D721Med (cell line): ENCODE measurements around the gene COL20A1.

ENCODE experiments used
- DNase-seq: peaks from one replicate; pipeline ENCODE4 v3.0.0; 2011; ENCODE audit warnings: low spot score; ENCODE audit not compliant: insufficient read length
- FAIRE-seq: peaks from 2 replicates; lab custom pipeline; 2011; peaks lifted over from hg19 to GRCh38; lab: Jason Lieb, UNC
- TF ChIP-seq, protein P1 (sequence below): IDR thresholded peaks from 2 replicates; pipeline ENCODE4 v1.5.1; 2012; ENCODE audit warnings: mild to moderate bottlenecking, control low read depth; ENCODE audit not compliant: insufficient read depth; ENCODE audit errors: missing control alignments

COL20A1 gene

DNA sequence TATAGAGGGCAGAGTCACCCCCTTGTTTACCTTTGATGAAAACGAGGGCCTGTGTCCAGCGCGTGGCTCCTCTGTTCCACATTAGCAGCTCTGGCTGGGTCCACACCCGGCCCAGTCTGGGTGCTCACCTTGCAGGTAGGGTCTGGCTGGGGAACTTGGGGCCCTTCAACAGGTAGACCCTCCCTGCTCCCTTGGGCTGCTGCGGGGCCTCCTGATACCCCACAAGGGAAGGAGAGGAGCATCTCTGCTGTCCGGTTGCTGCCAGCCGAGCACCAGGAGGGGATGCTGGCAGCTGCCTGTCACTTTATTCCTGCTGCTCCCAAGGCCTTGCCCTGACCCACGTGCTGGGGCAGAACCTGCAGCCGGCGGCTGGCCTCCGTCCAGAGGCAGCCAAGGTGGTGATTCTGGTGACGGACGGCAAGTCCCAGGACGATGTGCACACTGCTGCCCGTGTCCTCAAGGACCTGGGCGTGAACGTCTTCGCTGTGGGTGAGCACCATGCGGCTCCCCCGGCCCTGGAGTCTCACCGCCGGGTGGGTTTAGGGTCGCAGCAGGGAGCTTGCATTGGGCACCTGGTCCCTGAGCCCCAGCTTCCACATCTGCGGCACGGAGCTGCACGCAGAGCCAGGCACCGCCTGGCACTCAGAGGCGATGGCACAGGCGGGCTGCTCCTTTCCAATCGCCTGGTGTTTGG, 15.4 kb downstream of the COL20A1 start:
- FAIRE-seq (no peak), DNase-seq (no peak)
- TF ChIP-seq, protein P1, sequence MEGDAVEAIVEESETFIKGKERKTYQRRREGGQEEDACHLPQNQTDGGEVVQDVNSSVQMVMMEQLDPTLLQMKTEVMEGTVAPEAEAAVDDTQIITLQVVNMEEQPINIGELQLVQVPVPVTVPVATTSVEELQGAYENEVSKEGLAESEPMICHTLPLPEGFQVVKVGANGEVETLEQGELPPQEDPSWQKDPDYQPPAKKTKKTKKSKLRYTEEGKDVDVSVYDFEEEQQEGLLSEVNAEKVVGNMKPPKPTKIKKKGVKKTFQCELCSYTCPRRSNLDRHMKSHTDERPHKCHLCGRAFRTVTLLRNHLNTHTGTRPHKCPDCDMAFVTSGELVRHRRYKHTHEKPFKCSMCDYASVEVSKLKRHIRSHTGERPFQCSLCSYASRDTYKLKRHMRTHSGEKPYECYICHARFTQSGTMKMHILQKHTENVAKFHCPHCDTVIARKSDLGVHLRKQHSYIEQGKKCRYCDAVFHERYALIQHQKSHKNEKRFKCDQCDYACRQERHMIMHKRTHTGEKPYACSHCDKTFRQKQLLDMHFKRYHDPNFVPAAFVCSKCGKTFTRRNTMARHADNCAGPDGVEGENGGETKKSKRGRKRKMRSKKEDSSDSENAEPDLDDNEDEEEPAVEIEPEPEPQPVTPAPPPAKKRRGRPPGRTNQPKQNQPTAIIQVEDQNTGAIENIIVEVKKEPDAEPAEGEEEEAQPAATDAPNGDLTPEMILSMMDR, result no peak

DNA sequence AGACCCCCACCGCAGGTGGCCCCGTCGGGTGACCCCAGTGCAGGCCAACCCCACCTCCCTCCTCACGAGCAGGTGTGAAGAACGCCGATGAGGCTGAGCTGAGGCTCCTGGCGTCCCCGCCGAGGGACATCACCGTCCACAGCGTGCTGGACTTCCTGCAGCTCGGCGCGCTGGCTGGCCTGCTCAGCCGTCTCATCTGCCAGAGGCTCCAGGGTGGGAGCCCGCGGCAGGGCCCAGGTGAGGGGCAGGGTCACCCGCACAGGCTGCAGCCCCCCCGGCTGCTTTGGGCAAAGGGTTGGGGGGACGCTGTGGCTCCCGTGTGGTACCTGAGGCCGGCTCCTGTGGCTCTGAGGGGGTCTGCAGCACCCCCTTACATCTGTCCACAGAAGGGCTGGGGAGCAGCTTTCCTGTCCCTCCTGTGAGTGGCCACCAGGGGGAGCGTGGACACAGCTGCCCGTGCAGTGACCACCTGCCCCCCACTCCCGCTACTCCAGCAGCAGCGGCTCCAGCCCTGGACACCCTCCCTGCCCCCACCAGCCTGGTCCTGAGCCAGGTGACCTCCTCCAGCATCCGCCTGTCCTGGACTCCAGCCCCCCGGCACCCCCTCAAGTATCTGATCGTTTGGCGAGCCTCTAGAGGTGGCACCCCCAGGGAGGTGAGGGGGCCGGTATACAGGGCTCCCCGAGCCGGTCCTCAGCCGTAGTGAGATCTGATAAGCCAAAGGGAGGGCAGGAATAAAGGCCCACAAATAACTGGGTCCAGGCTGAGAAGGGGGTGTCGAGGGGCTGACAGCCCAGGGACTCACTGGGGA, 16.5 kb downstream of the COL20A1 start:
- no peak for FAIRE-seq
- DNase-seq, result peak; percentile 78

GRCh38 chr20:63310265-63310991, 17.4 kb downstream of the COL20A1 start:
- no peak for DNase-seq

More for the DNA sequence above, 16.5 kb downstream of the COL20A1 start:
- TF ChIP-seq, protein P1, result peak; percentile 66

GRCh38 chr20:63311186-63311832, 18.3 kb downstream of the COL20A1 start:
- no peak for DNase-seq
- no peak for FAIRE-seq
- TF ChIP-seq, protein P1, result no peak

More at GRCh38 chr20:63310265-63310991, 17.4 kb downstream of the COL20A1 start:
- no peak for FAIRE-seq
- TF ChIP-seq, protein P1, result no peak

- FAIRE-seq (no peak), DNase-seq (no peak)
Observed at GRCh38 chr20:63311833-63312243, 18.9 kb downstream of the COL20A1 start.

GRCh38 chr20:63312273-63312672, 19.3 kb downstream of the COL20A1 start:
- TF ChIP-seq, protein P1, result no peak
- DNase-seq (no peak), FAIRE-seq (no peak)

More at GRCh38 chr20:63311833-63312243, 18.9 kb downstream of the COL20A1 start:
- TF ChIP-seq, protein P1, result no peak
